ENCODE measurements around the gene LOXL1.

Gene LOXL1

GRCh38 chr15:73981761-73982221 lies 55.5 kb downstream of the LOXL1 start:
- no peak for DNase-seq

- DNase-seq: peak; percentile 81
These were observed 56.1 kb downstream of the LOXL1 start for GRCh38 chr15:73982222-73982962.

- peak; percentile 77 for DNase-seq
These were observed 57.0 kb downstream of the LOXL1 start for GRCh38 chr15:73983211-73983727.

GRCh38 chr15:73983773-73984172 lies 57.5 kb downstream of the LOXL1 start:
- no peak for DNase-seq

GRCh38 chr15:73984208-73984979 lies 58.1 kb downstream of the LOXL1 start:
- no peak for DNase-seq

- peak; percentile 21 for DNase-seq
These were observed 59.0 kb downstream of the LOXL1 start for GRCh38 chr15:73985101-73985873.

- no peak for DNase-seq
These were observed 60.0 kb downstream of the LOXL1 start for GRCh38 chr15:73986055-73986775.

- no peak for DNase-seq
These were observed 60.5 kb downstream of the LOXL1 start for GRCh38 chr15:73986776-73987056.

- DNase-seq: no peak
These were observed 61.0 kb downstream of the LOXL1 start for GRCh38 chr15:73987250-73987649.

GRCh38 chr15:73987681-73988444 lies 61.6 kb downstream of the LOXL1 start:
- no peak for DNase-seq

- DNase-seq: no peak
These were observed 62.2 kb downstream of the LOXL1 start for GRCh38 chr15:73988445-73988969.

- DNase-seq: peak; percentile 86
These were observed 62.9 kb downstream of the LOXL1 start for GRCh38 chr15:73989001-73989798.

- no peak for DNase-seq
These were observed 64.2 kb downstream of the LOXL1 start for GRCh38 chr15:73990250-73991005.

- DNase-seq: peak; percentile 56
These were observed 65.0 kb downstream of the LOXL1 start for GRCh38 chr15:73991260-73991659.

- DNase-seq: peak; percentile 93
These were observed 65.7 kb downstream of the LOXL1 start, which contains the start of gene STOML1 for GRCh38 chr15:73991726-73992593. TSS of gene STOML1 (minus strand) at chr15:73992295. CDS start at chr15:73992223, 72 bp downstream.

GRCh38 chr15:73992594-73992898 lies 66.3 kb downstream of the LOXL1 start:
- no peak for DNase-seq

GRCh38 chr15:73993211-73993994 lies 67.1 kb downstream of the LOXL1 start:
- DNase-seq: no peak

GRCh38 chr15:73994413-73994883 lies 68.2 kb downstream of the LOXL1 start, which contains the start of gene PML:
TSS of gene PML (plus strand) at chr15:73994716. CDS start at chr15:73994813, 97 bp downstream.
- DNase-seq: peak; percentile 95

All from HCEC 1CT (cell line).